ENCODE results near the gene MRPL39. TPM values are rescaled to one million over a fixed set of nuclear protein-coding genes. Genes with fewer than 3 reads are reported as not detected.

The MRPL39 gene
- total and polyA plus RNA-seq, 2 donors (not counting 3 experiments of a cell fraction or from before 2014, with no cell fraction given) = 10.4 to 25.2 TPM

DNA sequence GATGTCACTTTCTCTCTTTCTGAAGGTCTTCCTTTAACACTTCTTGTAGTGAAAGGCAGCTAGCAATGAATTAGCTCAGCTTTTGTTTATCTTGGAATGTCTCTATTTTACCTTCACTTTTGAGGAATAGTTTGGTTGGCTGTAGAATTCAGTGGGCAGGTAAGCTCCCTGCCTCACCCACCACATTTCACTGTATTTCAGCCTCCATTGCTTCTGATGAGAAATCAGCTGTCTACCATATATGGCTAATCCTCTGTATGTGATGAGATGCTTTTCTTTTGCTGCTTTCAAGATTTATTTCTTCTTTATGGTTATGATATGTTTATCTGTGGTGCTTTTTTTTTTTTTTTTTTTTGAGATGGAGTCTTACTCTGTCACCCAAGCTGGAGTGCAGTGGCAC, 70.1 kb downstream of the MRPL39 start:
- dilution Hi-C loops (cut with MboI; ENCODE audit: extremely low pct_ligation_motif_present, low sequenced_read_pairs) = no loop called here

DNA sequence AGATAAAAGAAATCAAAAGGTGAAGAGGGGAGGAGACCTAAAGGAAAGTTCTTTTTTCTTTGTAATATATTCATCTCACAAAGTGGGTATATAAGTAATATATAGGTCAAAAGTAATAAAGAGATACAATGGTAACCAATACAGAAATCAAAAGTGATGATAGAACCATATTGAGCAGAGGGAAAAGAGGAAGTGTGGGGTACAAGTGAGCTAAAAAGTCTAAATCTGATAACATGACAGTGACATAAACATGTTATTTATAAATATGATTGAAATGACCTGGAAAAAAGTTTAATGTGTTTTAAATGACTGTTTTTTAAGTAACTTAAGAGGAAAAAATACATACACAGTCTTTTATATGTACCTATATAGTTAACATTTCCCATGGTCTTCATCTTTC, 70.5 kb downstream of the MRPL39 start:
- no TSS peak for BruUV-seq (replicated peaks)
- POLR2A ChIA-PET = no interaction called here
- TF ChIP-seq GATA2 (IDR thresholded peaks at IDR 0.05; ENCODE audit: insufficient read depth, insufficient read length, low read depth, low read length) (no peak), POLR2AphosphoS5 (IDR thresholded peaks at IDR 0.05; ENCODE audit: insufficient read depth, low read depth, low read length) (no peak), POLR2A (IDR thresholded peaks at IDR 0.05; ENCODE audit: low read depth, low read length) (no peak), JUN (IDR thresholded peaks at IDR 0.05; ENCODE audit: borderline replicate concordance, insufficient read depth, insufficient read length, low read depth) (no peak), MYC (IDR thresholded peaks at IDR 0.05; ENCODE audit: low read depth, low read length) (no peak), EZH2 (IDR thresholded peaks at IDR 0.05; ENCODE audit: borderline replicate concordance, low read depth, low read length, severe bottlenecking) (no peak), FOS (IDR thresholded peaks at IDR 0.05; ENCODE audit: borderline replicate concordance, insufficient read depth, low read length) (no peak)
- TF ChIP-seq, protein P1, sequence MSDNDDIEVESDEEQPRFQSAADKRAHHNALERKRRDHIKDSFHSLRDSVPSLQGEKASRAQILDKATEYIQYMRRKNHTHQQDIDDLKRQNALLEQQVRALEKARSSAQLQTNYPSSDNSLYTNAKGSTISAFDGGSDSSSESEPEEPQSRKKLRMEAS (IDR thresholded peaks at IDR 0.05; ENCODE audit: insufficient read depth, insufficient read length) = no peak
- Histone ChIP-seq H4K20me1 (replicated peaks; ENCODE audit: control insufficient read depth, extremely low read depth, insufficient read depth, low read length) (no peaks in the 10 kb centered on the region), H3K27me3 (ENCODE audit: control insufficient read depth in 2 of 2, insufficient read depth in 2 of 2, low read length in 2 of 2) (no peaks in the 10 kb centered on the region), H3K9me3 (replicated peaks; ENCODE audit: control insufficient read depth, insufficient read depth, low read length) (no peaks in the 10 kb centered on the region), H3K9me1 (replicated peaks; ENCODE audit: control insufficient read depth, extremely low read depth, insufficient read depth, low read length) (no peaks in the 10 kb centered on the region), H3K27ac (ENCODE audit: insufficient read depth, low read depth, low read length) (no peak overlapping the region), H3K9ac (replicated peaks; ENCODE audit: extremely low read depth, insufficient read depth, low read length) (no peak overlapping the region), H3K4me3 (replicated peaks in 1 of 3; ENCODE audit: insufficient read depth in 1 of 3, low read depth in 1 of 3, low read length in 3 of 3) (no peak overlapping the region), H2AFZ (ENCODE audit: low read depth, low read length) (no peak overlapping the region), H3K4me1 (ENCODE audit: control insufficient read depth, extremely low read depth, insufficient read depth, low read length) (no peaks in the 10 kb centered on the region), H3K4me2 (ENCODE audit: insufficient read depth, low read length) (no peak overlapping the region), H3K79me2 (ENCODE audit: control insufficient read depth, insufficient read depth, low read length) (no peaks in the 10 kb centered on the region), H3K36me3 (ENCODE audit: control insufficient read depth in 2 of 2, extremely low read depth in 1 of 2, insufficient read depth in 2 of 2, low read length in 2 of 2) (no peaks in the 10 kb centered on the region)
- no peak for FAIRE-seq
- DNase-seq (ENCODE audit: low read depth, low spot score) = no peak
- dilution Hi-C loops (cut with MboI; ENCODE audit: extremely low pct_ligation_motif_present, low sequenced_read_pairs) (no loop called here), intact Hi-C loops (cut with micrococcal nuclease) (no loop called here)
- CTCF ChIA-PET = no interaction called here

More for the DNA sequence above, 70.1 kb downstream of the MRPL39 start:
- Histone ChIP-seq H3K79me2 (ENCODE audit: control insufficient read depth, insufficient read depth, low read length) (no peaks in the 10 kb centered on the region), H3K4me2 (ENCODE audit: insufficient read depth, low read length) (no peak overlapping the region), H3K4me3 (replicated peaks in 1 of 3; ENCODE audit: insufficient read depth in 1 of 3, low read depth in 1 of 3, low read length in 3 of 3) (no peak overlapping the region), H3K27ac (ENCODE audit: insufficient read depth, low read depth, low read length) (no peak overlapping the region), H3K27me3 (ENCODE audit: control insufficient read depth in 2 of 2, insufficient read depth in 2 of 2, low read length in 2 of 2) (no peaks in the 10 kb centered on the region), H3K9me1 (replicated peaks; ENCODE audit: control insufficient read depth, extremely low read depth, insufficient read depth, low read length) (no peaks in the 10 kb centered on the region), H3K36me3 (ENCODE audit: control insufficient read depth in 2 of 2, extremely low read depth in 1 of 2, insufficient read depth in 2 of 2, low read length in 2 of 2) (no peaks in the 10 kb centered on the region), H3K9me3 (replicated peaks; ENCODE audit: control insufficient read depth, insufficient read depth, low read length) (no peaks in the 10 kb centered on the region), H4K20me1 (replicated peaks; ENCODE audit: control insufficient read depth, extremely low read depth, insufficient read depth, low read length) (no peaks in the 10 kb centered on the region), H3K4me1 (ENCODE audit: control insufficient read depth, extremely low read depth, insufficient read depth, low read length) (no peaks in the 10 kb centered on the region), H3K9ac (replicated peaks; ENCODE audit: extremely low read depth, insufficient read depth, low read length) (no peak overlapping the region), H2AFZ (ENCODE audit: low read depth, low read length) (no peak overlapping the region)
- DNase-seq (ENCODE audit: low read depth, low spot score) (no peak), FAIRE-seq (no peak)
- BruUV-seq (replicated peaks) = no TSS peak
- POLR2A ChIA-PET = no interaction called here
- TF ChIP-seq POLR2A (IDR thresholded peaks at IDR 0.05; ENCODE audit: low read depth, low read length) (no peak), FOS (IDR thresholded peaks at IDR 0.05; ENCODE audit: borderline replicate concordance, insufficient read depth, low read length) (no peak), JUN (IDR thresholded peaks at IDR 0.05; ENCODE audit: borderline replicate concordance, insufficient read depth, insufficient read length, low read depth) (no peak)
- CTCF ChIA-PET = no interaction called here
- intact Hi-C loops (cut with micrococcal nuclease) = no loop called here

All from endothelial cell of umbilical vein (primary cell).